Smooth muscle cell (in vitro differentiated cells): ENCODE data around the gene ZNF385B. TPM values are rescaled to one million over a fixed set of nuclear protein-coding genes. Genes with fewer than 3 reads are reported as not detected.
A peak's percentile ranks its signal among the peaks of the same experiment; 100 is the strongest.

Source experiments
- DNase-seq: peaks from one replicate; lab custom pipeline; 2025; ENCODE audit not compliant: unreplicated experiment; lab: John Stamatoyannopoulos, UW
- H2AFZ ChIP-seq: fragments of 200-600 bp; sonication (generic); 2 replicates; pipeline ENCODE4 v1.6.0; 2016; ENCODE audit warnings: antibody characterized with exemption, low read depth, mild to moderate bottlenecking
- H3F3A ChIP-seq: fragments of 200-600 bp; sonication (generic); 2 replicates; pipeline ENCODE4 v1.6.0; 2017; ENCODE audit warnings: antibody characterized with exemption, low read depth
- H3K27ac ChIP-seq: fragments of 200-600 bp; sonication (generic); 2 replicates; pipeline ENCODE4 v1.5.1; 2016; ENCODE audit warnings: low read depth, mild to moderate bottlenecking
- H3K27me3 ChIP-seq: fragments of 200-600 bp; sonication (generic); 2 replicates; pipeline ENCODE4 v1.6.1; 2016; ENCODE audit warnings: low read depth, mild to moderate bottlenecking
- H3K36me3 ChIP-seq: fragments of 200-600 bp; sonication (generic); 2 replicates; pipeline ENCODE4 v1.5.1; 2016; ENCODE audit warnings: low read depth
- H3K4me1 ChIP-seq: fragments of 200-600 bp; sonication (generic); 2 replicates; pipeline ENCODE4 v1.5.1; 2016; ENCODE audit warnings: low read depth
- H3K4me2 ChIP-seq: fragments of 200-600 bp; sonication (generic); 2 replicates; pipeline ENCODE4 v1.6.0; 2016; ENCODE audit warnings: mild to moderate bottlenecking
- H3K4me3 ChIP-seq: fragments of 200-600 bp; sonication (generic); 2 replicates; pipeline ENCODE4 v1.5.1; 2016; ENCODE audit warnings: mild to moderate bottlenecking
- H3K79me2 ChIP-seq: fragments of 200-600 bp; sonication (generic); 2 replicates; pipeline ENCODE4 v1.6.0; 2016; ENCODE audit warnings: low read depth, mild to moderate bottlenecking
- H3K9ac ChIP-seq: fragments of 200-600 bp; sonication (generic); 2 replicates; pipeline ENCODE4 v1.6.0; 2016; ENCODE audit warnings: low read depth
- H3K9me3 ChIP-seq: fragments of 200-600 bp; sonication (generic); replicated peaks from 2 replicates; pipeline ENCODE4 v1.5.1; 2016; ENCODE audit warnings: low read depth
- H4K20me1 ChIP-seq: fragments of 200-600 bp; sonication (generic); 2 replicates; pipeline ENCODE4 v1.6.0; 2016; ENCODE audit warnings: low read depth
- CTCF ChIP-seq: fragments of 200-600 bp; sonication (generic); IDR thresholded peaks from 2 replicates; pipeline ENCODE4 v1.5.1; 2017; ENCODE audit warnings: borderline replicate concordance, mild to moderate bottlenecking, antibody characterized with exemption; ENCODE audit not compliant: insufficient read depth, poor library complexity, severe bottlenecking
- WGBS: methylation state at CpG from one replicate; pipeline ENCODE4 v1.1.7; 2016; ENCODE audit warnings: low lambda C conversion rate; 5-methylcytosine and 5-hydroxymethylcytosine counted together
- polyA plus RNA-seq: library from polyadenylated mRNA; unstranded; fragments of >200 nt; fragmentation: Nextera tagmentation; extraction: Ambion mirVana; gene quantifications from 2 replicates; pipeline ENCODE4 v1.2.1, GENCODE V29; 2016
- total RNA-seq: library from RNA; depleted of rRNA; stranded (reverse); fragments of >200 nt; gene quantifications from 2 replicates; pipeline ENCODE4 v1.2.3, GENCODE V29; 2014

Gene ZNF385B
- total and polyA plus RNA-seq, 2 experiments from 2014 or later, result 1.4 to 3.2 TPM

GRCh38 chr2:179434357-179434756, 427.1 kb downstream of the ZNF385B start:
- H3K27me3 ChIP-seq, result no peaks in the 10 kb centered on the region
- H3K36me3 ChIP-seq, result no peaks in the 10 kb centered on the region
- no peak overlapping the region for H2AFZ ChIP-seq
- WGBS, result 88% methylated on average over 1 of the region's 1 CpG
- no peaks in the 10 kb centered on the region for H4K20me1 ChIP-seq
- H3K4me1 ChIP-seq, result peaks cover 9% of the 10 kb centered on the region
- H3K9me3 ChIP-seq, result no peaks in the 10 kb centered on the region
- no peak overlapping the region for H3K9ac ChIP-seq
- no peaks in the 10 kb centered on the region for H3F3A ChIP-seq
- no peak for DNase-seq
- no peak overlapping the region for H3K27ac ChIP-seq
- no peak overlapping the region for H3K4me3 ChIP-seq
- no peak overlapping the region for H3K4me2 ChIP-seq
- no peak for TF ChIP-seq CTCF
- no peaks in the 10 kb centered on the region for H3K79me2 ChIP-seq

DNA sequence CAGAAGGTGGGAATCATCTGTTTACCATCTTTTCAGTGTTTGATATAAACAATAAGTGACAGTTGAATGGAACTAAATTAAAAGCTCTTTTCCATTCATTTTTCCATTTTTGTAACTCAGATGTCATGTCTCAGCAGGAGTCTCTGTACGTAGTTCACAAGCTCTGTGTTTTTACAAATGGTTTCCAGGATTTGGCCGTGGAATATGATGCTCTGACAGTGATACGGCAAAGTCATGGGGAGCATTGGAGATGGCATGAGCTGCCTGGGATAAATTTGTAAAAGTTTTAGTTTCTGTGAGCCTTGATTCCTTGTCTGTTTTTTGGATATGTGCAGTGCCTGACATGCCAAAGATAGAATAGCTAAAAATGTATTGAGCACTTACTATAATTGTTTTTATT, 428.7 kb downstream of the ZNF385B start:
- H4K20me1 ChIP-seq, result no peaks in the 10 kb centered on the region
- no peak overlapping the region for H3K9ac ChIP-seq
- H3K27me3 ChIP-seq, result no peaks in the 10 kb centered on the region
- no peak for DNase-seq
- peaks cover 20% of the 10 kb centered on the region for H3K4me1 ChIP-seq
- H3K4me3 ChIP-seq, result no peak overlapping the region
- H2AFZ ChIP-seq, result no peak overlapping the region
- no peaks in the 10 kb centered on the region for H3F3A ChIP-seq
- H3K36me3 ChIP-seq, result no peaks in the 10 kb centered on the region
- WGBS, result 93% methylated on average over 3 of the region's 3 CpGs
- H3K79me2 ChIP-seq, result no peaks in the 10 kb centered on the region
- H3K9me3 ChIP-seq, result no peaks in the 10 kb centered on the region
- no peak overlapping the region for H3K4me2 ChIP-seq
- H3K27ac ChIP-seq, result no peak overlapping the region
- TF ChIP-seq CTCF, result no peak

- Histone ChIP-seq H3K9me3 (no peaks in the 10 kb centered on the region), H3K4me3 (no peak overlapping the region), H4K20me1 (no peaks in the 10 kb centered on the region), H3K27ac (no peak overlapping the region), H3K4me1 (peaks cover 20% of the 10 kb centered on the region), H3K4me2 (peak overlapping the region; percentile 71), H2AFZ (peak overlapping the region; percentile 87), H3F3A (no peaks in the 10 kb centered on the region), H3K36me3 (no peaks in the 10 kb centered on the region), H3K9ac (no peak overlapping the region), H3K79me2 (no peaks in the 10 kb centered on the region), H3K27me3 (no peaks in the 10 kb centered on the region)
- no peak for DNase-seq
- no peak for TF ChIP-seq CTCF
- WGBS, result 82% methylated on average over 2 of the region's 2 CpGs
Observed at GRCh38 chr2:179429597-179429996, 431.8 kb downstream of the ZNF385B start.

DNA sequence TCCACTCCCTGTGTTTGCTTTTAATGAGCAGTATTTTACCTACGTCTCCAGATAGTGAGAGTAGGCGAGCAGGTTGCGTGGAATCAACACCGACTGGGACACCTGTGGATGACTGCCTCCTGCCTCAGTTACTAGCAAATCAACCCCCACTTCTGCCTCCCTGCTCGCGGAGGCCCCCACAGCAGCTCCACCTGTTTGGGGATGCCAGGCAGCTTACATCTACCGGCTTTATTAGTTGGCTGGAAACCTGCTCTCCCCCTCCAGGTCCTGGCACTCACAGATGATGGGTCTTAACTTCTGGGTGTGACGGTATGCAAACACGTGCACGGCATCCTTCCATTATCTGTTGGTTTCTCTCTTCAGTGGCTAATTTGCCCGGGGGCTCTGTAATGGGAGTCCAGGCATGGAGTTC, 432.3 kb downstream of the ZNF385B start:
- TF ChIP-seq CTCF, result no peak
- no peaks in the 10 kb centered on the region for H3K79me2 ChIP-seq
- WGBS, result 55% methylated on average over 11 of the region's 11 CpGs
- no peaks in the 10 kb centered on the region for H3K27me3 ChIP-seq
- H3K9me3 ChIP-seq, result no peaks in the 10 kb centered on the region
- H2AFZ ChIP-seq, result peak overlapping the region; percentile 87
- peaks cover 20% of the 10 kb centered on the region for H3K4me1 ChIP-seq
- peak overlapping the region; percentile 13 for H3K4me3 ChIP-seq
- peak overlapping the region; percentile 71 for H3K4me2 ChIP-seq
- no peaks in the 10 kb centered on the region for H4K20me1 ChIP-seq
- H3K27ac ChIP-seq, result no peak overlapping the region
- DNase-seq, result no peak
- no peak overlapping the region for H3K9ac ChIP-seq
- H3K36me3 ChIP-seq, result no peaks in the 10 kb centered on the region
- no peaks in the 10 kb centered on the region for H3F3A ChIP-seq
